HG03159 (cell line): ENCODE data around the gene ARHGAP8.
"Not testable (repeated sequence)": the region's sequence is repeated elsewhere in the genome, so short reads cannot be mapped to it uniquely, and the experiment has no call there.

Experiments used
- ATAC-seq: cut with Tn5 transposase; IDR thresholded peaks from one replicate; pipeline ENCODE4 v1.9.1; 2021; ENCODE audit warnings: mild to moderate bottlenecking, moderate library complexity; ENCODE audit not compliant: unreplicated experiment

ARHGAP8 gene

GRCh38 chr22:44884562-44884961 lies 132.2 kb downstream of the ARHGAP8 start:
- ATAC-seq: no peak

- no peak for ATAC-seq
Measured at GRCh38 chr22:44884968-44885805, 132.8 kb downstream of the ARHGAP8 start.

GRCh38 chr22:44885806-44886360 lies 133.5 kb downstream of the ARHGAP8 start:
- ATAC-seq: no peak

- ATAC-seq: no peak
Measured at GRCh38 chr22:44887941-44888366, 135.6 kb downstream of the ARHGAP8 start.

- no peak for ATAC-seq
Measured at GRCh38 chr22:44888491-44889254, 136.3 kb downstream of the ARHGAP8 start.

- ATAC-seq: no peak
Measured at GRCh38 chr22:44889255-44889878, 137.0 kb downstream of the ARHGAP8 start.

GRCh38 chr22:44890416-44891292 lies 138.3 kb downstream of the ARHGAP8 start:
- ATAC-seq: no peak

GRCh38 chr22:44891293-44891747 lies 138.9 kb downstream of the ARHGAP8 start:
- ATAC-seq: no peak

- ATAC-seq: no peak
Measured at GRCh38 chr22:44891791-44892190, 139.4 kb downstream of the ARHGAP8 start.

- ATAC-seq: no peak
Measured at GRCh38 chr22:44892243-44892642, 139.9 kb downstream of the ARHGAP8 start.

GRCh38 chr22:44892803-44893730 lies 140.7 kb downstream of the ARHGAP8 start:
- no peak for ATAC-seq

- no peak for ATAC-seq
Measured at GRCh38 chr22:44893731-44894080, 141.3 kb downstream of the ARHGAP8 start.

GRCh38 chr22:44894321-44894720 lies 141.9 kb downstream of the ARHGAP8 start:
- no peak for ATAC-seq

- no peak for ATAC-seq
Measured at GRCh38 chr22:44894782-44895181, 142.4 kb downstream of the ARHGAP8 start.

- no peak for ATAC-seq
Measured at GRCh38 chr22:44895296-44896055, 143.1 kb downstream of the ARHGAP8 start.

GRCh38 chr22:44898236-44898635 lies 145.9 kb downstream of the ARHGAP8 start:
- ATAC-seq: no peak

GRCh38 chr22:44901301-44901700 lies 148.9 kb downstream of the ARHGAP8 start:
- no peak for ATAC-seq

- ATAC-seq: not testable (repeated sequence)
Measured at GRCh38 chr22:44903164-44903563, 150.8 kb downstream of the ARHGAP8 start.
